ENCODE data around the gene ECI1. TPM values are rescaled to one million over a fixed set of nuclear protein-coding genes. Genes with fewer than 3 reads are reported as not detected.

ECI1 gene
- total RNA-seq, 1 experiment from 2014 or later = 140 TPM

GRCh38 chr16:2243781-2244180 is 7.6 kb downstream of the ECI1 start (continued):
- TF ChIP-seq ZBTB33 (IDR thresholded peaks at IDR 0.05; ENCODE audit: extremely low read depth, insufficient replicate concordance, low read length) = no peak
- TF ChIP-seq SP1 (IDR thresholded peaks at IDR 0.05; ENCODE audit: low read depth) = no peak
- TF ChIP-seq EZH2 (IDR thresholded peaks at IDR 0.05) = no peak
- TF ChIP-seq CEBPB (IDR thresholded peaks at IDR 0.05; ENCODE audit: low read depth) = no peak
- TF ChIP-seq ZFX (IDR thresholded peaks at IDR 0.05) = no peak

GRCh38 chr16:2243031-2243528 is 8.3 kb downstream of the ECI1 start:
- no peaks in the 10 kb centered on the region for H3K9me3 ChIP-seq (ENCODE audit: control insufficient read depth in 1 of 2, insufficient read depth in 1 of 2, low read depth in 1 of 2, low read length in 2 of 2)
- RAD21 ChIA-PET (ENCODE audit: low non-redundant PET in 1 of 2, low total read pairs in 2 of 2, uncharacterized antibody in 2 of 2, unreplicated experiment in 2 of 2) = no interaction called here
- intact Hi-C loops (cut with micrococcal nuclease) = no loop called here
- H2AFZ ChIP-seq (ENCODE audit: low read depth, low read length, poor library complexity, severe bottlenecking) = no peak overlapping the region
- peak; percentile 35; the same call in 1 of the 2 replicates for ATAC-seq
- H3K4me3 ChIP-seq (replicated peaks in 1 of 2; ENCODE audit: low read depth in 1 of 2, low read length in 2 of 2) = no peak overlapping the region
- H3K79me2 ChIP-seq (ENCODE audit: insufficient read depth, low read length) = peaks cover 50% of the 10 kb centered on the region
- TF ChIP-seq CEBPB (IDR thresholded peaks at IDR 0.05; ENCODE audit: low read depth) = no peak
- peak in 2 of 3 experiments; percentile 21 to 31; a peak in 3 of 6 replicates for TF ChIP-seq CTCF (IDR thresholded peaks at IDR 0.05 in 2 of 3, conservative IDR thresholded peaks at IDR 0.05 in 1 of 3; ENCODE audit: borderline replicate concordance in 1 of 3, insufficient read depth in 1 of 3, low read depth in 2 of 3, low read length in 2 of 3)
- CTCF ChIA-PET = no interaction called here
- H3K9ac ChIP-seq (ENCODE audit: low read length) = no peak overlapping the region
- no peaks in the 10 kb centered on the region for H4K20me1 ChIP-seq (ENCODE audit: insufficient read depth)
- BruUV-seq (replicated peaks) = no TSS peak
- H3K4me1 ChIP-seq (ENCODE audit: control insufficient read depth in 1 of 2, insufficient read depth in 2 of 2, low read length in 2 of 2) = peaks cover 0 to 17% of the 10 kb centered on the region in 2 experiments; a peak in 2 of 4 replicates
- no peak overlapping the region for H3K4me2 ChIP-seq (ENCODE audit: low read length)
- no peaks in the 10 kb centered on the region for H3K27me3 ChIP-seq (ENCODE audit: insufficient read depth, low read length)
- H3K27ac ChIP-seq (ENCODE audit: low read depth, low read length) = no peak overlapping the region
- no peaks in the 10 kb centered on the region for H3K9me2 ChIP-seq (ENCODE audit: insufficient read depth)
- H3K36me3 ChIP-seq (ENCODE audit: control insufficient read depth in 1 of 2, insufficient read depth in 2 of 2, low read length in 2 of 2) = peaks cover 21 to 44% of the 10 kb centered on the region in 2 experiments; a peak in 3 of 4 replicates
- POLR2A ChIA-PET = no interaction called here
- no peak for DNase-seq (ENCODE audit: low read depth, low spot score)

Data from HCT116 (cell line).